GM12878 (cell line): ENCODE measurements around the gene SC5D. TPM values are rescaled to one million over a fixed set of nuclear protein-coding genes. Genes with fewer than 3 reads are reported as not detected.

Experiments
- ATAC-seq: fragments of 200-7000 bp; cut with Tn5 transposase; 3 replicates; pipeline ENCODE4 v1.9.1; 2020; ENCODE audit warnings: mild to moderate bottlenecking, moderate library complexity
- BruUV-seq: library from RNA; stranded (reverse); fragments of 400-500 nt; replicated peaks from 2 replicates; lab custom pipeline; 2021; lab: Mats Ljungman, UMichigan
- CTCF ChIA-PET: fragments of 300-600 bp; sonication (Branson Sonifier 250); formaldehyde crosslinking; extraction: SDS; loops from one replicate; lab custom pipeline; 2021; ENCODE audit warnings: inconsistent platforms; lab: Yijun Ruan, JAX
- POLR2A ChIA-PET: fragments of 350-600 bp; formaldehyde crosslinking; extraction: SDS; loops from one replicate; lab custom pipeline; 2021; ENCODE audit warnings: inconsistent platforms; lab: Charles Lee
- RAD21 ChIA-PET: fragments of 300-600 bp; sonication (Branson Sonifier 250); formaldehyde crosslinking; loops from one replicate; lab custom pipeline; 2023; ENCODE audit warnings: antibody characterized with exemption; ENCODE audit not compliant: unreplicated experiment; lab: Charles Lee
- SMC1A ChIA-PET: fragments of 300-600 bp; sonication (Branson Sonifier 250); formaldehyde crosslinking; loops from one replicate; lab custom pipeline; 2023; ENCODE audit not compliant: unreplicated experiment, uncharacterized antibody; lab: Charles Lee
- DNase-seq: peaks from one replicate; pipeline ENCODE4 v3.0.0-alpha.2; 2011; ENCODE audit warnings: low read depth, low spot score
- FAIRE-seq: peaks from 3 replicates; lab custom pipeline; 2011; peaks lifted over from hg19 to GRCh38; lab: Jason Lieb, UNC
- H2AFZ ChIP-seq: 2 replicates; pipeline ENCODE4 v1.6.0; 2011; ENCODE audit warnings: low read depth, low read length, control low read depth; ENCODE audit not compliant: control insufficient read depth
- H3K27ac ChIP-seq: 2 replicates; pipeline ENCODE4 v1.5.1; 2011; ENCODE audit warnings: control low read depth; ENCODE audit not compliant: control insufficient read depth, insufficient read depth
- H3K27me3 ChIP-seq, 2 experiments: replicated peaks in 1 of 2; 2 replicates each; pipeline versions ENCODE4 v1.6.0 to v1.6.1; 2011; ENCODE audit warnings: low read length in 1 of 2; ENCODE audit not compliant: control insufficient read depth in 2 of 2, insufficient read depth in 2 of 2
- H3K36me3 ChIP-seq, 2 experiments: 2 replicates each; pipeline ENCODE4 v1.5.1; 2011; ENCODE audit warnings: low read length in 1 of 2; ENCODE audit not compliant: control insufficient read depth in 2 of 2, insufficient read depth in 2 of 2
- H3K4me1 ChIP-seq: 2 replicates; pipeline ENCODE4 v1.6.1; 2011; ENCODE audit warnings: mild to moderate bottlenecking, low read length, moderate library complexity, mixed read lengths; ENCODE audit not compliant: control insufficient read depth, insufficient read depth
- H3K4me2 ChIP-seq: 2 replicates; pipeline ENCODE4 v1.6.0; 2011; ENCODE audit warnings: control low read depth; ENCODE audit not compliant: control insufficient read depth, insufficient read depth
- H3K4me3 ChIP-seq: fragments of 200-600 bp; sonication (generic); 2 replicates; pipeline ENCODE4 v1.5.1; 2016
- H3K79me2 ChIP-seq: 2 replicates; pipeline ENCODE4 v1.6.0; 2011; ENCODE audit warnings: low read length; ENCODE audit not compliant: control insufficient read depth, insufficient read depth
- H3K9ac ChIP-seq: 2 replicates; pipeline ENCODE4 v1.8.0; 2011; ENCODE audit warnings: low read length, control low read depth, mixed read lengths; ENCODE audit not compliant: control insufficient read depth, insufficient read depth
- H3K9me3 ChIP-seq: replicated peaks from 3 replicates; pipeline ENCODE4 v1.5.1; 2011; ENCODE audit warnings: mild to moderate bottlenecking, low read length; ENCODE audit not compliant: control insufficient read depth, insufficient read depth
- H4K20me1 ChIP-seq: 2 replicates; pipeline ENCODE4 v1.6.0; 2011; ENCODE audit not compliant: control insufficient read depth, insufficient read depth
- ETV6 ChIP-seq, 2 experiments: fragments of 450-650 bp in 1 of 2; IDR thresholded peaks in 1 of 2; conservative IDR thresholded peaks in 1 of 2; 2 replicates each; pipeline ENCODE4 v1.6.1; 2014; ENCODE audit warnings: antibody characterized with exemption in 1 of 2, borderline replicate concordance in 1 of 2, low read depth in 1 of 2, mild to moderate bottlenecking in 1 of 2, moderate library complexity in 1 of 2
- IKZF2 ChIP-seq, 2 experiments: fragments of 450-650 bp; IDR thresholded peaks; 2 replicates each; pipeline ENCODE4 v1.6.1; 2017; ENCODE audit warnings: mild to moderate bottlenecking in 2 of 2, moderate library complexity in 2 of 2
- JUNB ChIP-seq: IDR thresholded peaks from 2 replicates; pipeline ENCODE4 v1.6.1; 2016; ENCODE audit warnings: antibody characterized with exemption, mild to moderate bottlenecking
- RB1 ChIP-seq: fragments of 450-650 bp; formaldehyde crosslinking; IDR thresholded peaks from 2 replicates; pipeline ENCODE4 v1.6.1; 2017; ENCODE audit warnings: mild to moderate bottlenecking, borderline replicate concordance
- RELA ChIP-seq: fragments of 450-650 bp; IDR thresholded peaks from 2 replicates; pipeline ENCODE4 v1.8.0; 2014; ENCODE audit warnings: borderline replicate concordance; ENCODE audit not compliant: partially characterized antibody
- SMAD5 ChIP-seq: IDR thresholded peaks from 2 replicates; pipeline ENCODE4 v1.6.1; 2016; ENCODE audit warnings: antibody characterized with exemption, low read depth
- SRF ChIP-seq, 2 experiments: IDR thresholded peaks; 2 replicates each; pipeline ENCODE4 v1.6.1; 2011; ENCODE audit warnings: low read depth in 2 of 2, low read length in 2 of 2, mild to moderate bottlenecking in 1 of 2, moderate library complexity in 1 of 2
- YBX1 ChIP-seq: fragments of 450-650 bp; IDR thresholded peaks from 2 replicates; pipeline ENCODE4 v1.6.1; 2016; ENCODE audit warnings: antibody characterized with exemption
- WGBS: methylation state at CpG from one replicate; pipeline ENCODE4 v1.1.6; 2016; ENCODE audit warnings: low lambda C conversion rate; ENCODE audit not compliant: insufficient replicate concordance, insufficient coverage; ENCODE audit errors: missing lambda C conversion rate; 5-methylcytosine and 5-hydroxymethylcytosine counted together
- in situ Hi-C: fragments of 300-500 bp; cut with MboI; formaldehyde crosslinking; loops from 9 replicates; pipeline ENCODE4 v1.14.3; 2018; ENCODE audit warnings: mixed read lengths
- intact Hi-C: fragments of 100-400 bp; cut with micrococcal nuclease; formaldehyde crosslinking; loops from one replicate; pipeline ENCODE4 v1.14.2; 2022; ENCODE audit not compliant: unreplicated experiment
- polyA plus RNA-seq, 11 experiments: library from polyadenylated mRNA; depleted of rRNA in 4 of 11; unstranded in 6 of 11; stranded (reverse) in 5 of 11; fragments of >200 nt; fragmentation: Nextera tagmentation in 4 of 11; fragmentation: Illumina TruSeq in 1 of 11; extraction: Ambion mirVana in 4 of 11; extraction: Trizol in 1 of 11; gene quantifications; 1 replicate in 1 of 11; 2 replicates in 10 of 11; pipeline versions ENCODE4 v1.2.1 to v1.2.3, GENCODE V29; 2011 to 2016; ENCODE audit warnings: inconsistent platforms in 2 of 11, missing spikeins in 2 of 11, low read depth in 1 of 11
- total RNA-seq, 4 experiments: library from RNA; depleted of rRNA in 3 of 4; stranded (reverse); fragments of >200 nt in 3 of 4; fragmentation: Illumina TruSeq in 1 of 4; extraction: Trizol in 1 of 4; gene quantifications; 2 replicates each; pipeline versions ENCODE4 v1.2.1 to v1.2.3, GENCODE V29; 2013 to 2021

The SC5D gene
- total and polyA plus RNA-seq, 10 of the 15 experiments (the other 5 are each of a cell fraction or from before 2014, with no cell fraction given) = 23.7 to 134 (median 30.8) TPM

GRCh38 chr11:121282886-121283502 lies 9.6 kb upstream of the SC5D start:
- no peaks in the 10 kb centered on the region for H4K20me1 ChIP-seq
- intact Hi-C loops (no loop called here), in situ Hi-C loops (no loop called here)
- 49% methylated on average over 4 of the region's 4 CpGs for WGBS
- H3K4me3 ChIP-seq = no peak overlapping the region
- H3K36me3 ChIP-seq = no peaks in the 10 kb centered on the region
- ATAC-seq (peak; percentile 98), DNase-seq (no peak), FAIRE-seq (peak; percentile 23)
- H3K27ac ChIP-seq = peak overlapping the region; percentile 24; the same call in 1 of the 2 replicates
- no peak overlapping the region for H3K9ac ChIP-seq
- CTCF ChIA-PET = no interaction called here
- no TSS peak for BruUV-seq
- TF ChIP-seq RELA = no peak
- TF ChIP-seq ETV6 (conservative IDR thresholded peaks at IDR 0.05 in 1 of 2, IDR thresholded peaks at IDR 0.05 in 1 of 2; ENCODE audit: borderline replicate concordance in 1 of 2, low read depth in 1 of 2) = peak in 1 of 2 experiments; percentile 92; a peak in 2 of 4 replicates
- TF ChIP-seq JUNB = peak; percentile 58
- TF ChIP-seq YBX1 = no peak
- TF ChIP-seq SMAD5 = no peak
- TF ChIP-seq SRF (IDR thresholded peaks at IDR 0.05; ENCODE audit: low read depth in 2 of 2, low read length in 2 of 2) = no peak
- TF ChIP-seq RB1 = no peak
- peak in 1 of 2 experiments; percentile 15; a peak in 1 of 4 replicates for TF ChIP-seq IKZF2 (IDR thresholded peaks at IDR 0.05)
- H2AFZ ChIP-seq = peak overlapping the region; percentile 64
- SMC1A ChIA-PET = interaction anchor here (0.6 to 1.1 kb wide), 3 partner anchors 9 to 386 kb away, joined by 3 to 5 read pairs (median 4); partner anchors contain the start of gene SC5D
- no peaks in the 10 kb centered on the region; the same call in 1 of the 3 replicates for H3K9me3 ChIP-seq
- RAD21 ChIA-PET = no interaction called here
- peaks cover 7% of the 10 kb centered on the region for H3K4me1 ChIP-seq
- H3K27me3 ChIP-seq = no peaks in the 10 kb centered on the region
- H3K4me2 ChIP-seq = no peak overlapping the region
- POLR2A ChIA-PET = interaction anchor here (0.7 kb wide), 1 partner anchor 134 kb away, joined by 3 read pairs; no protein-coding TSS in a partner anchor
- no peaks in the 10 kb centered on the region for H3K79me2 ChIP-seq
